Mesenteric fat pad (tissue), 1 donor: ENCODE measurements around the gene ADAMTSL3. TPM values are rescaled to one million over a fixed set of nuclear protein-coding genes. Genes with fewer than 3 reads are reported as not detected.
"Not testable (repeated sequence)": the region's sequence is repeated elsewhere in the genome, so short reads cannot be mapped to it uniquely, and the experiment has no call there.

ENCODE experiments used
- DNase-seq: peaks from one replicate; pipeline ENCODE4 v3.0.0-alpha.2; 2020; ENCODE audit warnings: low spot score
- total RNA-seq: library from RNA; stranded (reverse); fragmentation: NEBNext Ultra II Directional; extraction: Animal tissue kit (Norgen Biotek cat#: 25700); gene quantifications from one replicate; pipeline ENCODE4 v1.2.1, GENCODE V29; 2021
- donor health status: DM: yes; HTN: yes; CAD: no.

The ADAMTSL3 gene
- total RNA-seq, 1 donor from 2014 or later: 5.8 TPM

DNA sequence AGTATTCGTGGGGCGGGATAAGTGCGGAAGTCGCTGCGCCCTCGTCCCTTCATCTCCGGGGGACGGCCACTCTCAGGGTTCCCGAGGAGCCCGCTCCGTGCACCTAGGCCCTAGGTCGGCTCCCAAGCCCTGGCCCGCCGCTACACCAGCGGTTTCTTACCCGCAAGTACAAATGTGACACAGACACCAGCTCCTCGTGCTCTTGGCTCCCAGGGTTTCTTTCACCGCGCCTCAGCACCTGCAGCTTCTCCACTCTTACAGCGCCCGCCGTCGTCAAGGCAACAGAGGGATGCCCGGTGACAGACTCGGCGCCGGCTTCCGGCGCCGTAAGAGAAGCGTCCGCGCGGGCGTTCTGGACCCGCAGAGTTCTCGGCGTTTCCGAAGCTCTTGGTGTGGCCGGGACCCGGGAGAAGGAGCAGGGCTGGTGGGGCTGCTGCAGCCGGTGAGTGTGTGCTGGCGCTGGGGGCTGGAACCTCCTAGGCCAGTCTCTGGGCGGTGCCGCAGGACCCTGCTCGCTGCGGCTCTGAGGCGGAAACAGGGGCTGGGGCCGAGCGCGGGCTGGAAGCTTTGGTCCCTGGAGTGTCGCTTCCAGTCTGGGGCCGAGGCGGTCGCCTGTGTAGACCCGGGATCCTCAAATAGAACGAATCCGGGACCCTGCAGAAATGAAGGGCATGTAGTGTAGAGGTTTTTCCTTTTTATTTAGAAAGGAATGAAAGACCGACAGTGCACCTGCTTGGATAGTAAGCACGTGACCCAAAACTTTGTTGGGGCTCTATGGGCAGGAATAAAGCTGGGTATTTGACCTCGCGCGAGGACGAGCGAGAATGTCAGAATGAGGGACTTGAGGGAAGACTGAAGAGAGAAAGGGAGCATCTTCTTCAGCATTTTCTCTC, 426.2 kb downstream of the ADAMTSL3 start:
- no peak for DNase-seq

- DNase-seq: not testable (repeated sequence)
Observed at GRCh38 chr15:84080778-84081084, 426.8 kb downstream of the ADAMTSL3 start.

DNA sequence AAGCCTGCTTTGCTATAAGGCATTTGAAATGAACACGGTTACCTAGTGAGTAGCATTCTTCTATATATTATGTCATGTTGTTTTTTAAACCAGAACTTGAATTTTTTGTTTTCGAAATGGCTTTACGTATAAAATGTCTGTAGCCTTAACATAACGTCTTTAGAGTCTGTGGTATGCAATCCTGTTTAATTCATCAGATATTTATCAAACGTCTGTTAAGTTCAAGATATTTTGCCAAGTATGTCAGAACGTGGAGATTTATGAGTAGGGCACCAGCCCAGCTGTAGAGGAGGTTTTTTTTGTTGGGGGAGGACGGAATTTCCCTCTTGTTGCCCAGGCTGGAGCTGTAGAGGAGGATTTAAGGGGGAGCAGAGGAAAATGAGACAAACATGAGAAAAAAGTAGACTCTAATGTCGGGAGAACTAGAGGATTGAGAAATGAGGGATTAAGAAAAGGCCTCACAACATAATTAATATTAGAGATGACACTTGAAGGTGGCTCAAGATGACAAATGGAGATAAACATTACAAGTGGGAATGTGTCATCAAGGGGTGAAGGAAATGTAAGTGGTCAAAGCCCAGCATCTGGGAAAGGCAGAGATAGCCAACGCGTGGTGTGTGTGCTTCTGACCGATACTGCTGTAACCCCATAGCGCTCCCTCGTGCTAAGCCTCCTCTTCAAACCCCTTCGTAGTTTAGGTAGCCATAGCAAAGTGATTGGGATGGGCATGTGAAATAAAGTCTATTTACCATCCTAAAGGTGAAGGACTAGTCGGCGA, 427.7 kb downstream of the ADAMTSL3 start:
- DNase-seq: no peak

GRCh38 chr15:84082739-84083138, 428.8 kb downstream of the ADAMTSL3 start:
- no peak for DNase-seq

DNA sequence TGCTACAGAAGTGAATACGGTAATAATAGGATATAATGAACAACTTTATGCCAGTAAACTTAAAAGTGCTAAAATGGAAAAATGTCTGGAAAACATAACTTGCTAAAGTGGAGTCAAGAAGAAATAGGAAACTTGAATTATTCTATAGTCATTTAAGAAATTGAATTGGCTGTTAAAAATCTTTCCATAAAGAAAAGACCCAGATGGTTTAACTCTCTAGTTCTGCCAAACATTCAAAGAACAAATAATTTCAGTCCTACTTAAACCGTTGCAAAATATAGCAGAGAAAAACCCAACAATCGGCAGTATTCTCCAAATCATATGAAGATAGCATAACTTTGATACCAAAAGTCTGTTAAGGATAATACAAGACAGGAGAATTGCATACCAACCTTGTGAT, 432.1 kb downstream of the ADAMTSL3 start:
- DNase-seq: not testable (repeated sequence)

Other genes with a start within 250 kb of the ADAMTSL3 start
- gene SH3GL3, start 206.8 kb upstream of the ADAMTSL3 start, total RNA-seq: not detected